Breast epithelium (tissue), 3 donors: ENCODE data around the gene SPINT2.

Experiments used
- CTCF ChIP-seq, 3 donors: fragments of 450-650 bp; IDR thresholded peaks; one replicate each; pipeline ENCODE4 v1.5.1; 2016 to 2017; ENCODE audit warnings: antibody characterized with exemption in 3 of 3, mild to moderate bottlenecking in 3 of 3, moderate library complexity in 3 of 3
- POLR2A ChIP-seq: fragments of 450-650 bp; IDR thresholded peaks from one replicate; pipeline ENCODE4 v1.6.1; 2016; ENCODE audit warnings: antibody characterized with exemption, mild to moderate bottlenecking, moderate library complexity
- POLR2AphosphoS5 ChIP-seq, 3 donors: sonication (generic); formaldehyde crosslinking; IDR thresholded peaks; one replicate each; pipeline ENCODE4 v1.6.1; 2017; ENCODE audit warnings: antibody characterized with exemption in 3 of 3

DNA sequence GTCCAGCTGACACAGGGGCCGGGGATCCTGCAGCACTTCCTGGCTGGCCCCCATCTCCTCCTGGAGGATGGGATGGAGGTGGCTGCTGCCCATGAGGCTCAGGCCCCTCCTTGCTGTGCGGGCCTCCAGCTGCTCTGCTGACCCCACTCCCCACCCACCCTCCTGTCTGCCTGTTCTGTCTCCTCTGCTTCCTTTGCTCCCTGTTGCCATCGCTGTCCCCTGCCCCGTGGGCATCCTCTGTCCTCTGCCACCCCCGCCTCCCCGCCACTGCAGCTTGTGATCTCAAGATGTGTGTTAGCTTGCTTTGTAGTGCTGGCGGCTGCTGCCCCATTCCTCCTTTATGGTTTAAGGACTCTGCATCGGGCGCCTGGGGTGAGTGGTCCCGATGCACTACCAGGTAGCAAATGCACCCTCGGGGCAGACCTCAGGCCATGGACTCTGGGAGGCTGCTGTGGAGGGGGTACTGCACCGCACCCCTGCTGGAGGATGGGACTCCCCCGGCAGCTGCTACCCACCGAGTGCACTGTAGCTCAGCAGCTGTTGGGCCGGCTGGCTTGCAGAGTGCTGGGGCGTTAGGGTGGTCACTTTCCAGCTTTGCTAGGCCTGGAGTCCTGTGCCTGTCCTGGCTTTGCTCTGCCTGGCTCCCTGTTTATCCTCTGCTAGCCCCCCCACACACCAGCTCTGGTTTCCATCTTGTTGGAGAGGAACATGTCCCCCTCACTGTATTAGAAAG, 23.9 kb downstream of the SPINT2 start:
- TF ChIP-seq CTCF (IDR thresholded peaks at IDR 0.05) (no peak), POLR2A (no peak), POLR2AphosphoS5 (IDR thresholded peaks at IDR 0.05) (no peak)
